HG03196 (cell line): ENCODE results near the gene ZFP36.
"Not testable (repeated sequence)": the region's sequence is repeated elsewhere in the genome, so short reads cannot be mapped to it uniquely, and the experiment has no call there.

ENCODE experiments used
- ATAC-seq: cut with Tn5 transposase; IDR thresholded peaks from one replicate; pipeline ENCODE4 v1.9.1; 2021; ENCODE audit not compliant: unreplicated experiment

The ZFP36 gene, protein sequence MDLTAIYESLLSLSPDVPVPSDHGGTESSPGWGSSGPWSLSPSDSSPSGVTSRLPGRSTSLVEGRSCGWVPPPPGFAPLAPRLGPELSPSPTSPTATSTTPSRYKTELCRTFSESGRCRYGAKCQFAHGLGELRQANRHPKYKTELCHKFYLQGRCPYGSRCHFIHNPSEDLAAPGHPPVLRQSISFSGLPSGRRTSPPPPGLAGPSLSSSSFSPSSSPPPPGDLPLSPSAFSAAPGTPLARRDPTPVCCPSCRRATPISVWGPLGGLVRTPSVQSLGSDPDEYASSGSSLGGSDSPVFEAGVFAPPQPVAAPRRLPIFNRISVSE

DNA sequence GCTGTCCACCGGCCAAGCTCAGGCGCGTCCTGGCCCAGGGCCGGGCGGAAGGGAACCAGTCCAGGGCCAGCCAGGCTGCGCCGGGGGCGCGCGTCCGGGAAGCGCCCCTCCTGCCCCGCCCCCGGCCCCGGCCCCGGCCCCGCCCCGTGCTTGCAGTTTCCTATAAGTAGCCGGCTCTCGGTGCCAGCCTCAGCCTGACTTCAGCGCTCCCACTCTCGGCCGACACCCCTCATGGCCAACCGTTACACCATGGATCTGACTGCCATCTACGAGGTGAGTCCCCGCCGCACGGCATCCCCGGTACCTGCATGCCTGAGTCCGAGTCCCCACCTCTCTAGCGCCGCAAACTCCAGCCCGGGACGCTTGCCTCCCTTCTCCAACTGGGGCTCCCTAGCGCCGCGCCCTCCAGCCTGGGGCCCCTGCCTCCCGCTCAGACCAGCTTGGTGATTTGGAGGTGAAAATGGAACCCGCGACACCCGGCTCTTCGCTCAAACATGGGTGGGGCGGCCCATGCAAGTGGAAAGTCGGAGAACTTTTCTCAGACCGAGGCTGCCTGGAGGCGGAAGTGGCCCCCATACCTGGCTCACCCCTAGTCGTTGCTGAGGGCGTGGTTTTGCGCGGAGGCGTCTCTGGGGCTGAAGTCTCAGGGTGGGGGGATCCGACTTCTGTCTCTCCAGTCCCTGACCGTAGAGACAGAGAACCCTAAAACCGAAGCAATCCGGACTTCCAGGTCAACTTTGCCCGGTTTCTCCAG, at the start of gene ZFP36:
TSS of gene ZFP36 (plus strand) at position 192 of the 754 bp plus-strand sequence. CDS start at position 250, 58 bp downstream.
- ATAC-seq: peak; percentile 20

DNA sequence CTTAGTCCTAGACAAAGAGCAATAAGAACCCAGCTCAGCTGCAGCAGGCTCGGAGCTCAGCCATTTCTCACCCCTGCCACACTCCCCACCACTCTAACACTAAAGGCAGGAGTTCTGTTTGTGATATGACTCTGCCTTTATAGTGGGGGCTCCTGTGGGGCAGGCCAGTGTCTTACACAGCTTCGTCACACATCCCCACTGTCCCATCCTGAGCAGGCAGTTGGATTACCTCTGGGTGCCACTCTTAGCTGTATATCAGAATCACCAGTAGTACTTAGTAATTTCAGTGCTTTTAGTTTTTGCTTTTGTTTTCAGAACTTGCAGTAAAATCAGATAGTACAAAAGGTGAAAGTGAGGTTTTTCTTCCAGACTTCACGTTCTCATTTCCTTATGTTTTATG, 47.6 kb upstream of the ZFP36 start:
- no peak for ATAC-seq

DNA sequence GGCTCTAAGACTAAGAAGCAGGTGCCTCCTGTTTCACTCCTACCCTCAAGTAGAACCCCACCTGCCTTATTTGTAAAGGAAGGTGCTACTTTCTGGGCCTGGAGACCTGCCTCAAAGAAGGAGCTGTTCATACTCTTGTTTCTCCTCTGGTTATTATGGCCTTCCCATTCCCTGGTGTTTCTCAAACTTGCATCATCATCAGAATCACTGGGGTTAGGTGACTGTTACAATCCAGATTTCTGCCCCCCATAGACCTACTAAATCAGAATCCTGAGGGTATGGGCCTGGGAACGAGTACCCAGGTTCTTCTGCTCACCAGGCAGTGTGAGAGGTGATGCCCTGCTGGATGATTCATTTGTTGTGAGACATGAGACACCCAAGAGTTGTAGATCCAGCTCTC, 46.0 kb upstream of the ZFP36 start:
- ATAC-seq: no peak

DNA sequence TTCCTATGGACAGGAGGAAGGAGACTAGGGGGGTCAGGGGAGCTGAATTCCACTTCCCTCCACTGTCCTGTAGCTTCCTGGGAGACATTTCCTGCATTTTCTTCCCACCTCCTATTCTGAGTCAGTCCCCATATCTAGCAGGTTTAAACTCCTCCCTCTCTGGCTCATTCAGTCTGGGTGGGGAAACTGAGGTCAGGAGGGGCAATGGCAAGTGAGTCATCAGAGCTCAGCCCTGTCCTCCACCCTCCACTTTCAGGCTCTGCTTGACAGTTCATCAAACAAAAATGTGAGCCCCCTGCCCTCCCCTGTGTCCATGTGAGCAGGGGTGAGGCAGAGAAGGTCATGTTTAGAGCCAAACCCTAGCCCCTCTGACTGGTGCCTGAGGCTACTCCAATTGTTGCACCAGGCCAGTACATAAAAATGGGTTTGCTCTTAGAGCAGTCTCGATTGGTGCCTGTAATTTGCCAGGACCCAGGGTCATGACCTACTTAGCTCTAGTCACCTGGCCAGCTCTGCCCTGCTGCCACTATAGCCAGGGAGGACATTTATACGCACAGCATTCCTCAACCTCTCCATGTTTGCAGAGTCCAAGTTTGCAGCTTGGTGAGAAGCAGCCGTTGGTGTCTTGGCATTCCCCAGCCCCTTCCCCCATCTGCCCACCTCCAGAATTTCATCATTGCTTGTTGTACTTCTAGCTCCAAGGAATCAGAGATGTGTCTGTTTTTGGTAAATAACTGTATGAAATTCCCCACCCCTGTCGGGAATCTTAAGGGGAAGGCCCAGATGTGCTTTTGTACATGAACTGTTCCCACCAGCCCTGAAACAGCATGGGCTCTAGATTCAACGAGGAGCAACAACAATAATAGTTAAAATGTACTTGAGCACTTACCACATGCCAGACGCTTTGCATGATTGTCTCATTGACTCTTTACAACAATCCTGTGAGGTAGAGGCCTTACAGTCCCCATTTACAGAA, 43.7 kb upstream of the ZFP36 start:
- ATAC-seq: no peak

DNA sequence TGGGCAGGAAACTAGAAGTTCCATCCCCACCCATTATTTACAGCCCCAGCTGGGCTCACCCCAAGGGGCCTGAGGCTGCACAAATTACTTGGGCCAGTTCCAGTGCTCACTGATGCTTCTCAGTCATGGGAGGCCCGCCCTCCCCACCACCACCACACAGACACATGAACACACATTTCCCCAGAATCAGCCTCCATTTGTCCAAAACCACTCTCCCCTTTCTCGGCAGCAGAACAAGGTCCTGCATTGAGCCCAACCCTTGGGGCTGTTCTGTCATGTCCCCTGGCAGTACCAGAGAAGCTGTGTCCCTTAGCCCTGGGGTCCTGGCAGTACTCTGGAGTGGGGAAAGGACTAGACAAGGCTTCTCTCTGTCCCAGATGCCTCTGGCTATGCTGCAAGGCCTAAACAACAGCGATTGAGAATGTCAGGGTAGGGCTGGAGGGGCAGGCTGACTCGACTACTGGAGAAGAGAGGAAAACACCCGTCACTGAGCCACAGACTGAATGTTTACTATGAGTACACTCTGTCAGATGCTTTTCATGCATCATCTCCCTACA, 42.7 kb upstream of the ZFP36 start:
- no peak for ATAC-seq

DNA sequence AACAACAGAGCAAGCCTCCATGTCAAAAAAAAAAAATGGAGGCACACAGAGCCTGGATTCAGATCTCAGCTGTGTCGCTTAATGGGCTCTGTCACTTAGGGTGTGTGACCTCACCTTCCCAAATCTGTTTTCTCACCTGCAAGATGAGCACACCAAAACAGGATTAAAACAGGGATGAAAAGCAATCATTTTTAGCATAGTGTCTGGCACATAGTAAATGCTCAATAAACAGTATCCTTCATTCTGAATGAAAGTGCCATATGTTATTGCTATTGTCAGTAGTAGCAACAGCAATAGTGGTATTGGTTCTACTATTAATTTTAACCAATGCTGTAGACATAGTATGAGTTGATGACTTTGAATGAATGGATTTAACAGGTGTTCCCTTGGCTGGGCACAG, 41.1 kb upstream of the ZFP36 start:
- ATAC-seq: no peak

DNA sequence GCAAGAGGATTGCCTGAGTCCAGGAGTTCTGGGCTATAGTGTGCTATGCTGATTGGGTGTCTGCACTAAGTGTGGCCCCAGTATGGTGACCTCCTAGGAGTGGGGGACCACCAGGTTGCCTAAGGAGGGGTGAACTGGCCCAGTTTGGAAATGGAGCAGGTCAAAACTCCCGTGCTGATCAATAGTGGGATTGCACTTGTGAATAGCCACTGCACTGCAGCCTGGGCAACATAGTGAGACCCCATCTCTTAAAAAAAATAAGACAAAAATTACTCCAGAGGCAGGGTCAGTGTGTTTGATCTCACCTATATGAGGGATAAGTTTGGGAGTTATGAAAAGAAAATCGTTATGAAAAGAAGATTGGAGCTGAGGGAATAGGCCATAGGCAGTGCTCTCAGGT, 37.4 kb upstream of the ZFP36 start:
- no peak for ATAC-seq

DNA sequence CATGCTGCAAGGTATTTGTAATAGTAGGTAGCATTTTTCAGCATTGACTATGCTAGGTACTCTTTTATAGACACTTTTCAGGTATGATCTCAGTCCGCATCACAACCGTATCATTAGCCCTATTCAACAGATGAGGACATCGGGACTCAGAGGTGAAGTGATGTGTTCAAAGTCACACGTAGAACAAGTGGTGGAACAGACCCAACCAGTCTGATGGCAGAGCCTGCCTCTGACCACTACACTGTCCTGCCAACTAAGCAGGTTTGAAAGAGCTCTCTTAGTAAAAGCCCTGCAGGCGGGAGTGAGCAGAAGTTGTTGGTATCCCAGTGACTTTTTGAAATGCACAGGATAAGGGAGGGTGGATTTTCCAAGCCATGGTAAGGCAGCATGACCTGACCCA, 35.9 kb upstream of the ZFP36 start:
- no peak for ATAC-seq

DNA sequence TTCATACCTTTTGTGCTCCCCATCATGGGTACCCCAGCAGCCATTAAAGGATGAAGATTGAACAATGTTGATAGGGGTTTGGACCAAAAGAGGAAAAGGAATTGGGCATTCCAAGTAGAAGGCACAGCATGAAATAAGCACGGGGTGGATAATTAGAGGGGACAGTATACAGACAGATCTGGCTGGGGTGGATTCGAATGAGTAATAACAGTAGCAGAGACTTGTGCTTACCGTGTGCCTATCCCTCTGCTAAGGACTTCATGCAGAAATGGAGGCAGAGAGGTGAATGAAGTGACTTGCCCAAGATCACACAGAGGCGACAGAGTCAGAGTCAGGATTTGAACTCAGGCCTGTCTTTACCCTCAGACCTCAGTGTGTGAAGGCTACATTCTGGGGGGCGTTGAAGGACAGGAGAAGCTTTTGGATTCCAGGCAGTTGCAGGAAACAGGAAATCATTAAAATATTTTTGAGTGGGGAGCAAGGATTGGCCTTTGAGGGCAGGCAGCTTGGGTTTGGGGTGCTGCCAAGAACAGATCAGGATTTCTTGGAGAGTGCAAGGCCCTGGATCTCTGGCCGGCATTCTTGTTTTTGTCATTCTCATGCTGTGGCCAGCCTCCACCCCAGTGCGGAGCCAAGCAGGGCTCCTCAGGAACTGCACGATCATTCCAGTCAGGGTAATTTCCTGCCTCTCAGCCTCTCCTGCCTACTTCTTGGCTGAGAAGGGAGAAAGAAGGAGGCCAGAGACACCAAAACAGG, 34.4 kb upstream of the ZFP36 start:
- ATAC-seq: no peak

DNA sequence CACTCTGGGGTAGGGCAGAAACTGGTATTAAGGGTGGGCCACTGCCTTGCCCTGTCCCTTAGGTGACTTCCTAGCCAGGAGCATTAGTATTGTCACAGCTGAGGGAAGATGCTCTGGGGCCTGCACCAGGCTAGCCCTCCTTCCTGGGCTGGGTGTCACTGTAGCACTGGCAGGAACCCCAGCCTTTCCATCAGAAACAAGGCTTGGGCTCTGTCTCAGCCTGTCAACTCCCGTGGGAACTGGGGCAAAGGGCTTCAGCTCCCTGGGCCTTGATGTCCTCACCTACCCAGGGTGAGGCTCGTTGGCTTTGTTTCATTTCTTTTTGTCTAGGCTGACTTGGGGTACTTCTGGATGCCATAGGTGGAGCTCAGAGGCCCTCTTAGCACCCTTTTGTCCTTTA, 33.7 kb upstream of the ZFP36 start:
- no peak for ATAC-seq

DNA sequence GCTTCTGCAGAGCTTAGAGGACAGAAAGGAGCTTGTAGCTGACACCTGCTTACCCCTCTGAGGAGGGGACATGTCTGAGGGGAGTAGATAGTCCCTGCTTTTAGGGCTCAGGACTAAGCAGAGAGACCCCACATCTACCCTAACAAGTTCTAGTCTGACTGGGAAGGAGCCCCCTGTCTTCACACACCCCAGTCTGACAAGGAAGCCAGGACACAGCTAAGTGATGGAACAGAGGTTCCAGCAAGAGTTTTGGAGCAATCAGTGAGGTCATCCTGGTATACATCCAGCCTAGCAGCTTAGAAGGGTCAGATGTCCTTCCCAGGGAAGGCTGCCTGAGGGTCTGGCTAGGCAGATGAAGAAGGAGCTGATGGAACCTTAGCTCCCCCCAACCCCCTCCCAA, 30.7 kb upstream of the ZFP36 start:
- ATAC-seq: no peak

DNA sequence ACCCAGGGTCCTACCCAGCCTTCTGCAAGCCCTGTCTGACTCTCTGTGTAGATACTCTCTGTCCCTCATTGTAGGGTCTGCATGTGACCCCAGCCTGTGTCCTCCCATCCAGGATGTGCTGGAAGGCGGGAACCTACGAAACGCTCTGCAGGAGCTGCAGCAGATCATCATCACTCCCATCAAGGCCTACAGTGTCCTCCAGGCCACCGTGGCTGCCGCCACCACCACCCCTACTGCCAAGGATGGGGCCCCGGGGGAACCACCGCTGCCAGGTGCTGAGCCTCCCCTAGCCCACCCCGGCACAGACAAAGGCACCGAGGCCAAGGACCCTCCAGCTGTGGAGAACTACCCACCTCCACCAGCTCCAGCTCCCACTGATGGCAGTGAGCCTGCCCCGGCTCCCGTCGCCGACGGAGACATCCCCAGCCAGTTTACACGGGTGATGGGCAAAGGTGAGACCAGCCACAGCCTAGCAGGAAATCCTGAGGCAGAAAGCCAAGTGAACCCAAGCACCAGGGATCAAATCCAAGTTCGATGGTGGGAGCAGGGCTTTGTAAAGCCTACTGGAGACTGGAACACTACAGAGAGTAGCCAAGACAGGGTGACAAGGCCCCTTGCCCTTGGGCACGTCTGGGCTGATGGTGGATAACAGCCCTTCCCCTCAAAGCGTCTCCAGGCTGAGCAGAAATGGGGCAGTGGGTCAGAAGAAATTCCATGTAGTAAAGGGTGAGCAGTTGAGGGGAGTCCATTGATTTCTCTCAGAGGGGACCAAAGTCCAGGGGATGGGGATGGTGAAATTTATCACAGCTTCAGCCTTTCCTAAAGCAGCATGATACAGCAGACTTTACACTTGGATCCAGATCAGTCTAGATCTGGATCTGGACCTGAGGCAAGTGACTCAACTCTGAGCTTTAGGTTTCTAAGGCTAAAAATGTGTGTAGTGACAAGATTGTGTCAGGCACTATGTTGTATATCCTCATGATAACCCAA, 29.0 kb upstream of the ZFP36 start:
- ATAC-seq: no peak

DNA sequence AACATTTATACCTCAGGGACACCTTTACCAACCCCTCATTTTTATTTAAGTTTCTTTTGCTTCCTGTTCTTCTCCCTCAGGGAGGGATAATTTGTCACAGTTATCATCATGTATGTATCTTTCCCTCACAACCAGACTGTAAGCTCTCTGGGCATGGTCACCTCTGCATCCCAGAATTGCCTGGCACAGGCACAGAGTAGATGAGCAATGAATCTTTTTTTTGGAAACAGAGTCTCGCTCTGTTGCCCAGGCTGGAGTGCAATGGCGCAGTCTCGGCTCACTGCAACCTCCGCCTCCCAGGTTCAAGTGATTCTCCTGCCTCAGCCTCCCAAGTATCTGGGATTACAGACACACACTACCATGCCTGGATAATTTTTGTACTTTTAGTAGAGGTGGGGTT, 27.3 kb upstream of the ZFP36 start:
- ATAC-seq: not testable (repeated sequence)

DNA sequence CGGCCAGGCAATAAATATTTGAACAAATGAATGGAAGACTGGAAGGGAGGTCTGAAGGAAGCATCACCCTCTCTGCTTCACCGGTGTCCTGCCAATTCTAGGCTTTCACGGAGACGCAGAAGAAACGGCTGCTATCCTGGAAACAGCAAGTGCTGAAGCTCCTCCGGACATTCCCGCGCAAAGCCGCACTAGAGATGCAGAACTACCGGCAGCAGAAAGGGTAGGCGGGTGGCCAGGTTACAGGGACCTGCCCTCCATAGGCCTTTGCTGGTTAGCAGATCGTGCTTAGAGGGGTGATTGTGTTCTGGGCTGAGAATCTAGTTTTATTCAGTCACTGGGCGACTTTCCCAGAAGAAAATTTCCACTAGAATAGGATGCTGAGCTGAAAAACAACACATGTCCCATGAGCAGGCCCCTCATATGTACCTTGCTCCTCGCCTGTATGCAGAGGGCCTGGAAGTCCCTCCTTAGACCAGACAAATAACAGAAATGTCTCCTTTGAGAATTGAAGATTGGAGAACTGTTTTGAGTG, 26.7 kb upstream of the ZFP36 start:
- ATAC-seq: no peak

DNA sequence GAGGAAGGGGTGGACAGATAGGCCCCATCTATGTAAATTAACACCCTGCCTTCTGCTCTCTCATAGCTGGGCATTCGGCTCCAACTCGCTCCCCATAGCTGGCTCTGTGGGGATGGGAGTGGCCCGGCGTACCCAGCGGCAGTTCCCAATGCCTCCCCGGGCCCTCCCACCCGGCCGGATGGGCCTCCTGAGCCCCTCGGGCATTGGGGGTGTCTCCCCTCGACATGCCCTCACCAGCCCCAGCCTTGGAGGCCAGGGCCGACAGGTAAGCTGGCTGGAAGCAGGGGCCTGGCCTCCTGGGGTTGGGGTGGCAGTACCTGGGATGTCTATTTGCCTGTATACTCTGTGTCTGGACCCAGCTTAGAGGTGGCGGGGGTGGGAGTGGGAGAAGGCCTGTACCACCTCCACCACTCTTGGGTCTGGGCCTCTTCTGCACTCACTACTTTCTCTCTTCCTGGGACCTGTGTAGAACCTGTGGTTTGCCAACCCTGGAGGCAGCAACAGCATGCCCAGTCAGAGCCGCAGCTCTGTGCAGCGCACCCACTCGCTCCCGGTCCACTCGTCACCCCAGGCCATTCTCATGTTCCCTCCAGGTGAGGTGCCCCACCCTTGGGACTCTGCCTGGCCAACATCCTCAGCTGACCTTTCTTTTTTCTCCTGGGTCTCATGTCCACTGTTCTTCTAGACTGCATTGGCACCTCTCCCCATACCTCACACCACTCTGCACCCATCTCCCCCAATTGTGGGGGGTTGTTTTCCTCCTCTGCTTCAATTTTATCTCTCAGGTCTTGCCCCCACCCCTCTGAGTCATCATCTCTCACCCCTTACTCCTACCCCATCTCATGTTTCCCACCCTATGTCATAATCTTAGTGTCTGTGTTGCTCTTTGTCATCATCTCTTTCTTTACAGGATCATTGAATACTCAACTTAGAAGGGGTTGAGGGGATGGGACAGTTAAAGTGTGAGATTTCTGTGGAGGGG, 25.8 kb upstream of the ZFP36 start:
- ATAC-seq: no peak

DNA sequence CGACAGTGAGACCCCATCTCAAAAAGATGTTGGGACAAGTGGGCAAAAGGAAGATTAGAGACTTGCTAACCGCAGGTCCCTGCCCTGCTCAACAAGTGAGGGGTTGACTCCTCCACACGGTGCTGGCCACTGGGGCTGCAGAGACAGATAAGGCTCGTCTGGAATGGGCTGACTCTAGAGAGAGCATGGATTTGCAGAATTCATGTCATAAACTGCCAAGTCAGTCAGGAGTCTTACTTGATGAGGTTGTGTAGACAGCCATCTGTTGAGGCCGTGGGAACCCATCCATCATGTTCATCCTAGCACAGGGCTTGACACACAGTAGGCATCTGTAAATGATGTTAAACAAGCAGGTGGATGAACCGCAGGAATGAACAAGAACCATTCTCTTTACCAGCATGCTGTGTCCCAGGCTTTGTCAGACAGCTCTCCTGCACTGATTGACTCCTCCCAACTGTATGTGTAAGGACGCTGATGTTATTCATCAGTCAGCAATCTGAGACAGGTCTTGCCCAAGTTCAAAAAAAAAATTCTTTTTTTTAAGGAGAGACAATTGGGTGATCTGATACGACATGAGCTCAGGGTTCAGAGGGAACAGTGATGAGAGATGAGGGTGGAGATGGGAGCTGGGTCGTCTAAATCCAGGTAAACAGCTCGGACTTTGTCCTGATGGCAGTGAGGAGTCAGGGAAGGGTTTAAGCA, 24.6 kb upstream of the ZFP36 start:
- no peak for ATAC-seq
